H9 (cell line): ENCODE results near the gene RNF17. TPM values are rescaled to one million over a fixed set of nuclear protein-coding genes. Genes with fewer than 3 reads are reported as not detected.

Experiments
- DNase-seq: peaks from one replicate; pipeline ENCODE4 v3.0.0-alpha.2; 2017
- H2AFZ ChIP-seq: one replicate; pipeline ENCODE4 v1.6.1; 2013; ENCODE audit warnings: mild to moderate bottlenecking, low read length, control low read depth, moderate library complexity
- H2AK5ac ChIP-seq: 2 replicates; pipeline ENCODE4 v1.6.1; 2013; ENCODE audit warnings: low read length, control low read depth, mixed read lengths; ENCODE audit not compliant: insufficient read length
- H2BK120ac ChIP-seq: one replicate; pipeline ENCODE4 v1.6.1; 2013; ENCODE audit warnings: low read depth, mild to moderate bottlenecking, low read length, control low read depth, inconsistent platforms; ENCODE audit not compliant: poor library complexity, severe bottlenecking
- H2BK12ac ChIP-seq: 2 replicates; pipeline ENCODE4 v1.6.1; 2013; ENCODE audit warnings: low read length, control low read depth, mixed read lengths, low read depth; ENCODE audit not compliant: insufficient read length
- H2BK15ac ChIP-seq: 2 replicates; pipeline ENCODE4 v1.6.1; 2013; ENCODE audit warnings: low read depth, low read length, control low read depth
- H2BK20ac ChIP-seq: one replicate; pipeline ENCODE4 v1.6.1; 2013; ENCODE audit warnings: low read depth, mild to moderate bottlenecking, low read length, control low read depth, inconsistent platforms; ENCODE audit not compliant: poor library complexity, severe bottlenecking
- H2BK5ac ChIP-seq: 2 replicates; pipeline ENCODE4 v1.6.1; 2013; ENCODE audit warnings: low read length, control low read depth, mixed read lengths; ENCODE audit not compliant: insufficient read length
- H3K14ac ChIP-seq: 2 replicates; pipeline ENCODE4 v1.6.1; 2013; ENCODE audit warnings: low read length, control low read depth; ENCODE audit not compliant: insufficient read depth
- H3K18ac ChIP-seq: 2 replicates; pipeline ENCODE4 v1.6.1; 2013; ENCODE audit warnings: low read depth, mild to moderate bottlenecking, mixed read lengths, low read length, control low read depth; ENCODE audit not compliant: insufficient read length
- H3K23ac ChIP-seq: 2 replicates; pipeline ENCODE4 v1.6.1; 2013; ENCODE audit warnings: low read length, control low read depth, mixed read lengths, low read depth; ENCODE audit not compliant: insufficient read length
- H3K23me2 ChIP-seq: 2 replicates; pipeline ENCODE4 v1.6.1; 2013; ENCODE audit warnings: low read depth, mild to moderate bottlenecking, mixed read lengths, low read length, control low read depth; ENCODE audit not compliant: insufficient read length, poor library complexity, severe bottlenecking
- H3K27ac ChIP-seq: 2 replicates; pipeline ENCODE4 v1.5.1; 2013; ENCODE audit warnings: low read length, control low read depth, mixed read lengths, low read depth; ENCODE audit not compliant: insufficient read length
- H3K27me3 ChIP-seq: 2 replicates; pipeline ENCODE4 v1.6.1; 2013; ENCODE audit warnings: low read length, control low read depth, inconsistent platforms; ENCODE audit not compliant: insufficient read depth
- H3K4ac ChIP-seq: 2 replicates; pipeline ENCODE4 v1.6.1; 2013; ENCODE audit warnings: low read depth, mild to moderate bottlenecking, control low read depth, inconsistent platforms, low read length, moderate library complexity
- H3K4me1 ChIP-seq: 2 replicates; pipeline ENCODE4 v1.6.1; 2013; ENCODE audit warnings: low read length, control low read depth, inconsistent platforms; ENCODE audit not compliant: insufficient read depth
- H3K4me2 ChIP-seq: 2 replicates; pipeline ENCODE4 v1.6.1; 2013; ENCODE audit warnings: low read length, control low read depth, mixed read lengths; ENCODE audit not compliant: insufficient read length, insufficient read depth
- H3K56ac ChIP-seq: 2 replicates; pipeline ENCODE4 v1.6.1; 2013; ENCODE audit warnings: low read depth, mild to moderate bottlenecking, mixed read lengths, low read length, control low read depth; ENCODE audit not compliant: insufficient read length
- H3K79me1 ChIP-seq: 2 replicates; pipeline ENCODE4 v1.6.1; 2013; ENCODE audit warnings: low read depth, mild to moderate bottlenecking, moderate library complexity, low read length, control low read depth, inconsistent platforms; ENCODE audit not compliant: insufficient read depth, poor library complexity, severe bottlenecking
- H3K79me2 ChIP-seq: 2 replicates; pipeline ENCODE4 v1.6.1; 2013; ENCODE audit warnings: low read length, control low read depth, inconsistent platforms; ENCODE audit not compliant: insufficient read depth
- H3K9ac ChIP-seq: 2 replicates; pipeline ENCODE4 v1.6.1; 2013; ENCODE audit warnings: low read length, control low read depth, mixed read lengths; ENCODE audit not compliant: insufficient read length; ENCODE audit errors: extremely low read depth
- H3K9me3 ChIP-seq: one replicate; pipeline ENCODE4 v1.6.1; 2013; ENCODE audit warnings: low read depth, low read length, inconsistent platforms; ENCODE audit not compliant: control insufficient read depth
- H3T11ph ChIP-seq: one replicate; pipeline ENCODE4 v1.6.1; 2013; ENCODE audit warnings: mild to moderate bottlenecking, low read length, control low read depth, inconsistent platforms
- H4K20me1 ChIP-seq: one replicate; pipeline ENCODE4 v1.6.1; 2013; ENCODE audit not compliant: control insufficient read depth, insufficient read length, insufficient read depth
- H4K5ac ChIP-seq: 2 replicates; pipeline ENCODE4 v1.6.1; 2013; ENCODE audit warnings: low read depth, mild to moderate bottlenecking, mixed read lengths, low read length, control low read depth; ENCODE audit not compliant: insufficient read length
- H4K8ac ChIP-seq: replicated peaks from 2 replicates; pipeline ENCODE4 v1.6.1; 2013; ENCODE audit warnings: low read length, control low read depth, mixed read lengths, low read depth; ENCODE audit not compliant: insufficient read length
- H4K91ac ChIP-seq: 2 replicates; pipeline ENCODE4 v1.6.1; 2013; ENCODE audit warnings: low read depth, mild to moderate bottlenecking, moderate library complexity, mixed read lengths, low read length, control low read depth; ENCODE audit not compliant: insufficient read length
- H3K27ac Mint-ChIP-seq, 3 experiments: 2 replicates in 2 of 3; 3 replicates in 1 of 3; pipeline ENCODE4 v1.8.0; 2020 to 2021; ENCODE audit warnings: mixed read lengths in 3 of 3, mild to moderate bottlenecking in 1 of 3, moderate library complexity in 1 of 3
- H3K27me3 Mint-ChIP-seq: 2 replicates; pipeline ENCODE4 v1.8.0; 2021; ENCODE audit warnings: low read depth, mild to moderate bottlenecking, moderate library complexity, mixed read lengths
- H3K36me3 Mint-ChIP-seq, 3 experiments: 2 replicates in 2 of 3; 3 replicates in 1 of 3; pipeline ENCODE4 v1.8.0; 2020 to 2021; ENCODE audit warnings: low read depth in 3 of 3, mixed read lengths in 3 of 3; ENCODE audit not compliant: insufficient read depth in 1 of 3
- H3K4me1 Mint-ChIP-seq, 2 experiments: 2 replicates each; pipeline ENCODE4 v1.8.0; 2020; ENCODE audit warnings: mixed read lengths in 2 of 2
- H3K4me3 Mint-ChIP-seq, 2 experiments: 2 replicates in 1 of 2; 3 replicates in 1 of 2; pipeline ENCODE4 v1.8.0; 2020 to 2021; ENCODE audit warnings: mild to moderate bottlenecking in 2 of 2, mixed read lengths in 2 of 2, moderate library complexity in 1 of 2
- H3K9me3 Mint-ChIP-seq, 2 experiments: 2 replicates in 1 of 2; 3 replicates in 1 of 2; pipeline ENCODE4 v1.8.0; 2020; ENCODE audit warnings: mild to moderate bottlenecking in 2 of 2, mixed read lengths in 2 of 2, moderate library complexity in 1 of 2
- WGBS: extraction: QIAGEN DNeasy Blood & Tissue Kit; methylation state at CpG from one replicate; pipeline ENCODE4 v1.1.7; 2013; ENCODE audit warnings: missing lambda C conversion rate, low lambda C conversion rate, mixed read lengths; ENCODE audit not compliant: insufficient read length; ENCODE audit errors: extremely low coverage; 5-methylcytosine and 5-hydroxymethylcytosine counted together
- total RNA-seq: library from RNA; stranded (reverse); gene quantifications from 2 replicates; pipeline ENCODE4 v1.2.1, GENCODE V29; 2021
- TF ChIP-seq, protein P1 (sequence below): fragments of 200-600 bp; sonication (generic); conservative IDR thresholded peaks from 3 replicates; pipeline ENCODE4 v1.8.0; 2021; ENCODE audit warnings: antibody characterized with exemption, mild to moderate bottlenecking

RNF17 gene
- total RNA-seq, 1 experiment from 2014 or later, result not detected

- Histone ChIP-seq H3K4me1 (no peaks in the 10 kb centered on the region), H3K4me2 (no peak overlapping the region), H2BK5ac (no peak overlapping the region), H4K20me1 (no peaks in the 10 kb centered on the region), H3K14ac (no peak overlapping the region), H3T11ph (no peak overlapping the region), H4K91ac (no peak overlapping the region), H3K9ac (no peak overlapping the region), H4K5ac (no peak overlapping the region), H3K18ac (no peak overlapping the region), H2BK120ac (no peak overlapping the region), H3K56ac (no peak overlapping the region), H3K27ac (no peak overlapping the region), H3K79me2 (no peaks in the 10 kb centered on the region), H2BK12ac (no peak overlapping the region), H3K23me2 (no peaks in the 10 kb centered on the region), H3K23ac (no peak overlapping the region), H3K27me3 (no peaks in the 10 kb centered on the region), H4K8ac (no peak overlapping the region), H3K79me1 (peaks cover 3% of the 10 kb centered on the region), H2BK20ac (no peak overlapping the region), H2AFZ (no peak overlapping the region), H3K9me3 (no peaks in the 10 kb centered on the region), H2BK15ac (no peak overlapping the region), H3K4ac (no peak overlapping the region), H2AK5ac (no peak overlapping the region)
- Mint-ChIP-seq H3K4me1 (no peaks in the 10 kb centered on the region), H3K9me3 (no peaks in the 10 kb centered on the region), H3K27ac (peak overlapping the region in 1 of 3 experiments; percentile 59; a peak in 2 of 7 replicates), H3K27me3 (no peaks in the 10 kb centered on the region), H3K36me3 (peaks cover 13 to 72% (median 52%) of the 10 kb centered on the region in 3 experiments; a peak in 6 of 7 replicates), H3K4me3 (no peak overlapping the region)
- DNase-seq, result no peak
- TF ChIP-seq, protein P1, sequence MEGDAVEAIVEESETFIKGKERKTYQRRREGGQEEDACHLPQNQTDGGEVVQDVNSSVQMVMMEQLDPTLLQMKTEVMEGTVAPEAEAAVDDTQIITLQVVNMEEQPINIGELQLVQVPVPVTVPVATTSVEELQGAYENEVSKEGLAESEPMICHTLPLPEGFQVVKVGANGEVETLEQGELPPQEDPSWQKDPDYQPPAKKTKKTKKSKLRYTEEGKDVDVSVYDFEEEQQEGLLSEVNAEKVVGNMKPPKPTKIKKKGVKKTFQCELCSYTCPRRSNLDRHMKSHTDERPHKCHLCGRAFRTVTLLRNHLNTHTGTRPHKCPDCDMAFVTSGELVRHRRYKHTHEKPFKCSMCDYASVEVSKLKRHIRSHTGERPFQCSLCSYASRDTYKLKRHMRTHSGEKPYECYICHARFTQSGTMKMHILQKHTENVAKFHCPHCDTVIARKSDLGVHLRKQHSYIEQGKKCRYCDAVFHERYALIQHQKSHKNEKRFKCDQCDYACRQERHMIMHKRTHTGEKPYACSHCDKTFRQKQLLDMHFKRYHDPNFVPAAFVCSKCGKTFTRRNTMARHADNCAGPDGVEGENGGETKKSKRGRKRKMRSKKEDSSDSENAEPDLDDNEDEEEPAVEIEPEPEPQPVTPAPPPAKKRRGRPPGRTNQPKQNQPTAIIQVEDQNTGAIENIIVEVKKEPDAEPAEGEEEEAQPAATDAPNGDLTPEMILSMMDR, result no peak
- no CpG with 5 or more reads among the region's 9 CpGs for WGBS
Measured at GRCh38 chr13:24900507-24900906, 136.5 kb downstream of the RNF17 start.
